ENCODE results near the gene GALNT2. TPM values are rescaled to one million over a fixed set of nuclear protein-coding genes. Genes with fewer than 3 reads are reported as not detected.

Gene GALNT2
- total and polyA plus RNA-seq, 2 of the 4 experiments (the other 2 are of a cell fraction): 50.4 to 189 TPM

DNA sequence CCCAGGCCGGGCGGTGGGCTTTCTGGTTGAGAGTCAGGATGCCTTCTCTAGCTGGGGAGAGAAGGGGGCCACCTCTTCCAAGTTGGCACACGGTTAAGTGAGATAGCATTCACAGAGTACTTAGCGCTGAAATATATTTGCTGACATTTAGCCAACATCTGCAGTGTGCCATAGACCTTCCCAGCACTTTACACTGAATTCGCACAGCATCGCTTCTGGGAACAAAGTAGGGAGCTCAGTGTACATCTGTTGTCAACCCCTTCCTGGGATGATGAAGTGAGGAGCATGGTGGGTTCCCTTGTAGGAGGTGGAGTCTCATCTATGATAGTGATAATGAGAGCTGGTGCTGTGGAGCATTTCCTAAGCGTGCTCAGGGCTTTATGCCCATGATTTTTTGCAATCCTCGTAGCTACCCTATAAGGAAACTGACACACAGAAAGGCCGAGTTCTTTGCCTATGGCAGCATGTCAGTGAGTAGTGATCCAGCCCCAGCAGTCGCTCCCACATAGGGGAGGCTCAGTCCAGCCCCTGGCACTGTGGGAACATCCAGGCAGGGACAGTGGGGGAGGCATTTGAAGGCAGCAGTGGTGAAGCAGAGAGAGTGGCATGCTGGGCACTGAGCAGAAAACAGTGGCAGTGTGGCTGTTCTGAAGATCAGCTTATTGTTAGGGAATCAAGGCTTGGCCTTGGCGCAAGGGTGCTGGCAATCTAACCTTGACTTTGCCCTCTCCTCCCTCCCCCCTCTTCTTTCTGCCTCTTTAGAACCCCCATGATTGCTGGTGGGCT is 182.8 kb downstream of the GALNT2 start:
- intact Hi-C loops (cut with micrococcal nuclease): loop anchor here (5.0 kb wide), 1 partner anchor 183 kb away; the partner anchor contains the start of gene GALNT2
- no peak overlapping the region for H2BK5ac ChIP-seq (ENCODE audit: low read depth, low read length, poor library complexity, severe bottlenecking)
- H3K14ac ChIP-seq (replicated peaks; ENCODE audit: low read depth, low read length): no peak overlapping the region
- H2BK20ac ChIP-seq (ENCODE audit: low read depth, low read length): no peak overlapping the region
- peaks cover 12% of the 10 kb centered on the region; the same call in 1 of the 2 replicates for H3K9me1 ChIP-seq (ENCODE audit: insufficient read depth, low read length)
- TF ChIP-seq, protein P1, sequence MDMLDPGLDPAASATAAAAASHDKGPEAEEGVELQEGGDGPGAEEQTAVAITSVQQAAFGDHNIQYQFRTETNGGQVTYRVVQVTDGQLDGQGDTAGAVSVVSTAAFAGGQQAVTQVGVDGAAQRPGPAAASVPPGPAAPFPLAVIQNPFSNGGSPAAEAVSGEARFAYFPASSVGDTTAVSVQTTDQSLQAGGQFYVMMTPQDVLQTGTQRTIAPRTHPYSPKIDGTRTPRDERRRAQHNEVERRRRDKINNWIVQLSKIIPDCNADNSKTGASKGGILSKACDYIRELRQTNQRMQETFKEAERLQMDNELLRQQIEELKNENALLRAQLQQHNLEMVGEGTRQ (IDR thresholded peaks at IDR 0.05; ENCODE audit: low read depth, low read length): no peak
- no peak for TF ChIP-seq MAZ (IDR thresholded peaks at IDR 0.05; ENCODE audit: borderline replicate concordance, low read depth, low read length)
- no peak for TF ChIP-seq CTCF (conservative IDR thresholded peaks at IDR 0.05; ENCODE audit: low read depth, low read length)
- TF ChIP-seq RFX5 (IDR thresholded peaks at IDR 0.05; ENCODE audit: low read depth, low read length): no peak
- no peak for TF ChIP-seq FOS (IDR thresholded peaks at IDR 0.05; ENCODE audit: low read depth, low read length)
- no peak for TF ChIP-seq MXI1 (IDR thresholded peaks at IDR 0.05; ENCODE audit: borderline replicate concordance, low read depth, low read length)
- TF ChIP-seq POLR2A (IDR thresholded peaks at IDR 0.05; ENCODE audit: low read depth, low read length): no peak
- TF ChIP-seq RCOR1 (IDR thresholded peaks at IDR 0.05; ENCODE audit: insufficient replicate concordance, low read length): no peak
- TF ChIP-seq CHD1 (IDR thresholded peaks at IDR 0.05; ENCODE audit: low read depth, low read length): no peak
- TF ChIP-seq CEBPB (IDR thresholded peaks at IDR 0.05; ENCODE audit: low read depth, low read length): no peak
- TF ChIP-seq BHLHE40 (IDR thresholded peaks at IDR 0.05; ENCODE audit: low read depth, low read length): no peak
- ChIA-PET POLR2A (ENCODE audit: unreplicated experiment) (no interaction called here), CTCF (no interaction called here)
- peaks cover 8% of the 10 kb centered on the region for H3K4me1 ChIP-seq (ENCODE audit: control insufficient read depth, insufficient read depth, low read length)
- H3K4me3 ChIP-seq (ENCODE audit: insufficient read depth, low read depth, low read length): no peak overlapping the region
- H4K5ac ChIP-seq (ENCODE audit: low read depth, low read length): no peak overlapping the region
- no peak overlapping the region for H3K9ac ChIP-seq (ENCODE audit: low read depth, low read length)
- no peaks in the 10 kb centered on the region for H3K27me3 ChIP-seq (ENCODE audit: control insufficient read depth, insufficient read depth, low read length)
- no peak overlapping the region for H2AK9ac ChIP-seq (replicated peaks; ENCODE audit: low read depth, low read length, poor library complexity)
- H3K56ac ChIP-seq (ENCODE audit: extremely low read depth, insufficient read depth, low read length): no peak overlapping the region
- H2BK120ac ChIP-seq (ENCODE audit: low read depth, low read length): no peak overlapping the region
- WGBS, 2 experiments (ENCODE audit: extremely low coverage in 2 of 2, insufficient read length in 1 of 2): no CpG with 5 or more reads among the region's 11 CpGs
- H3K4me2 ChIP-seq (ENCODE audit: low read depth, low read length): no peak overlapping the region
- H4K20me1 ChIP-seq (ENCODE audit: insufficient read depth, low read length): no peaks in the 10 kb centered on the region
- H3K79me1 ChIP-seq (ENCODE audit: low read depth in 1 of 2, low read length in 2 of 2): peaks cover 14 to 16% of the 10 kb centered on the region in 2 experiments; a peak in 2 of 4 replicates
- H2AFZ ChIP-seq (replicated peaks; ENCODE audit: low read length, poor library complexity): no peak overlapping the region
- no peak overlapping the region for H4K8ac ChIP-seq (ENCODE audit: low read depth in 2 of 2, low read length in 2 of 2)
- dilution Hi-C loops (cut with HindIII; ENCODE audit: low sequenced_read_pairs, unreplicated experiment): no loop called here
- no peak overlapping the region for H3K27ac ChIP-seq (ENCODE audit: insufficient read depth, low read length)
- H2AK5ac ChIP-seq (ENCODE audit: low read depth, low read length): no peak overlapping the region
- in situ Hi-C loops (cut with MboI; ENCODE audit: low sequenced_read_pairs): no loop called here
- peaks cover 49% of the 10 kb centered on the region for H3K36me3 ChIP-seq (ENCODE audit: control insufficient read depth, insufficient read depth, low read length)
- H4K91ac ChIP-seq (ENCODE audit: insufficient read depth, low read depth, low read length): no peak overlapping the region
- no peak for ATAC-seq (ENCODE audit: low read depth)
- no TSS peak for BruUV-seq (replicated peaks)
- no peak overlapping the region for H2BK15ac ChIP-seq (ENCODE audit: low read depth, low read length)
- no peak overlapping the region for H3K18ac ChIP-seq (ENCODE audit: low read depth, low read length)
- no peaks in the 10 kb centered on the region for H3K9me3 ChIP-seq (ENCODE audit: control insufficient read depth, insufficient read depth, low read length)
- H3K23ac ChIP-seq (ENCODE audit: low read depth, low read length): no peak overlapping the region
- H3K4ac ChIP-seq (ENCODE audit: low read depth, low read length): no peak overlapping the region
- DNase-seq: no peak

All from IMR-90 (cell line).